ENCODE results near the gene TBC1D22B.

GRCh38 chr6:37314487-37315156 is 57.0 kb downstream of the TBC1D22B start:
- no peak for TF ChIP-seq CTCF (IDR thresholded peaks at IDR 0.05)
- no peak for TF ChIP-seq POLR2A (IDR thresholded peaks at IDR 0.05)
